ENCODE results near the gene FBXL17.

- no peak for TF ChIP-seq EZH2phosphoT487 (IDR thresholded peaks at IDR 0.05; ENCODE audit: insufficient read depth, low read depth)
- TF ChIP-seq EZH2 (IDR thresholded peaks at IDR 0.05; ENCODE audit: insufficient read depth, poor library complexity, severe bottlenecking), result no peak
Observed at GRCh38 chr5:108181975-108182374, 199.9 kb downstream of the FBXL17 start.

All from GM23248 (cell line).